HG03354 (cell line): ENCODE results near the gene B4GALNT4.
"Not testable (repeated sequence)": the region's sequence is repeated elsewhere in the genome, so short reads cannot be mapped to it uniquely, and the experiment has no call there.

Experiments used
- ATAC-seq: cut with Tn5 transposase; IDR thresholded peaks from one replicate; pipeline ENCODE4 v1.9.1; 2021; ENCODE audit warnings: mild to moderate bottlenecking; ENCODE audit not compliant: unreplicated experiment, poor library complexity, severe bottlenecking

B4GALNT4 gene

GRCh38 chr11:355581-356458 lies 13.5 kb upstream of the B4GALNT4 start:
- ATAC-seq: peak; percentile 58

GRCh38 chr11:356610-357009 lies 12.7 kb upstream of the B4GALNT4 start:
- no peak for ATAC-seq

GRCh38 chr11:357582-357981 lies 11.7 kb upstream of the B4GALNT4 start:
- no peak for ATAC-seq

- no peak for ATAC-seq
These were observed 11.0 kb upstream of the B4GALNT4 start for GRCh38 chr11:358129-358800.

- ATAC-seq: no peak
These were observed 10.1 kb upstream of the B4GALNT4 start for GRCh38 chr11:359181-359714.

GRCh38 chr11:360326-361280 lies 8.7 kb upstream of the B4GALNT4 start:
- ATAC-seq: no peak

GRCh38 chr11:362642-363442 lies 6.5 kb upstream of the B4GALNT4 start:
- no peak for ATAC-seq

GRCh38 chr11:363443-363805 lies 5.9 kb upstream of the B4GALNT4 start:
- not testable (repeated sequence) for ATAC-seq

- no peak for ATAC-seq
These were observed 5.1 kb upstream of the B4GALNT4 start for GRCh38 chr11:363948-364761.

GRCh38 chr11:364991-365725 lies 4.1 kb upstream of the B4GALNT4 start:
- ATAC-seq: no peak

- ATAC-seq: no peak
These were observed 3.5 kb upstream of the B4GALNT4 start for GRCh38 chr11:365831-366230.

- ATAC-seq: no peak
These were observed 1.3 kb upstream of the B4GALNT4 start for GRCh38 chr11:367956-368413.

- ATAC-seq: no peak
These were observed 624 bp upstream of the B4GALNT4 start for GRCh38 chr11:368414-369335.

GRCh38 chr11:370070-370941 lies 1.0 kb downstream of the B4GALNT4 start:
- no peak for ATAC-seq

GRCh38 chr11:371051-371450 lies 1.8 kb downstream of the B4GALNT4 start:
- ATAC-seq: no peak
